ENCODE results near the gene TGFBI. TPM values are rescaled to one million over a fixed set of nuclear protein-coding genes. Genes with fewer than 3 reads are reported as not detected.
"Not testable (repeated sequence)": the region's sequence is repeated elsewhere in the genome, so short reads cannot be mapped to it uniquely, and the experiment has no call there.

TGFBI gene
- total RNA-seq, 1 donor from 2014 or later, result 2.3 TPM

- Mint-ChIP-seq H3K9me3 (ENCODE audit: low read depth) (no peaks in the 10 kb centered on the region), H3K27me3 (peaks cover 42% of the 10 kb centered on the region), H3K36me3 (ENCODE audit: insufficient read depth) (no peaks in the 10 kb centered on the region), H3K4me3 (ENCODE audit: low read depth) (no peak overlapping the region), H3K27ac (no peak overlapping the region), H3K4me1 (ENCODE audit: low read depth) (no peaks in the 10 kb centered on the region)
- TF ChIP-seq CTCF (IDR thresholded peaks at IDR 0.05; ENCODE audit: unreplicated experiment), result no peak
- no peak for DNase-seq (ENCODE audit: low spot score, unreplicated experiment)
Observed at GRCh38 chr5:136043968-136044610, 15.3 kb downstream of the TGFBI start.

GRCh38 chr5:136045026-136045425 is 16.2 kb downstream of the TGFBI start:
- H3K9me3 Mint-ChIP-seq (ENCODE audit: low read depth); DNase-seq (ENCODE audit: low spot score, unreplicated experiment); H3K4me3 Mint-ChIP-seq (ENCODE audit: low read depth); H3K36me3 Mint-ChIP-seq (ENCODE audit: insufficient read depth); H3K4me1 Mint-ChIP-seq (ENCODE audit: low read depth); H3K27ac Mint-ChIP-seq: not testable (repeated sequence)
- peaks cover 42% of the 10 kb centered on the region for H3K27me3 Mint-ChIP-seq

GRCh38 chr5:136046246-136046645 is 17.5 kb downstream of the TGFBI start:
- Mint-ChIP-seq H3K27ac (no peak overlapping the region), H3K9me3 (ENCODE audit: low read depth) (no peaks in the 10 kb centered on the region), H3K27me3 (peaks cover 34% of the 10 kb centered on the region), H3K4me3 (ENCODE audit: low read depth) (no peak overlapping the region), H3K36me3 (ENCODE audit: insufficient read depth) (no peaks in the 10 kb centered on the region), H3K4me1 (ENCODE audit: low read depth) (no peaks in the 10 kb centered on the region)
- TF ChIP-seq CTCF (IDR thresholded peaks at IDR 0.05; ENCODE audit: unreplicated experiment), result no peak
- no peak for DNase-seq (ENCODE audit: low spot score, unreplicated experiment)

GRCh38 chr5:136047858-136048257 is 19.1 kb downstream of the TGFBI start:
- DNase-seq (ENCODE audit: low spot score, unreplicated experiment), result no peak
- TF ChIP-seq CTCF (IDR thresholded peaks at IDR 0.05; ENCODE audit: unreplicated experiment), result no peak
- no peaks in the 10 kb centered on the region for H3K36me3 Mint-ChIP-seq (ENCODE audit: insufficient read depth)
- no peak overlapping the region for H3K27ac Mint-ChIP-seq
- no peaks in the 10 kb centered on the region for H3K4me1 Mint-ChIP-seq (ENCODE audit: low read depth)
- H3K9me3 Mint-ChIP-seq (ENCODE audit: low read depth), result no peaks in the 10 kb centered on the region
- peaks cover 19% of the 10 kb centered on the region for H3K27me3 Mint-ChIP-seq
- no peak overlapping the region for H3K4me3 Mint-ChIP-seq (ENCODE audit: low read depth)

- no peak for DNase-seq (ENCODE audit: low spot score, unreplicated experiment)
- H3K4me3 Mint-ChIP-seq (ENCODE audit: low read depth), result no peak overlapping the region
- no peak for TF ChIP-seq CTCF (IDR thresholded peaks at IDR 0.05; ENCODE audit: unreplicated experiment)
- H3K27me3 Mint-ChIP-seq, result peaks cover 11% of the 10 kb centered on the region
- H3K27ac Mint-ChIP-seq, result no peak overlapping the region
- no peaks in the 10 kb centered on the region for H3K36me3 Mint-ChIP-seq (ENCODE audit: insufficient read depth)
- H3K9me3 Mint-ChIP-seq (ENCODE audit: low read depth), result no peaks in the 10 kb centered on the region
- H3K4me1 Mint-ChIP-seq (ENCODE audit: low read depth), result peaks cover 6% of the 10 kb centered on the region
Observed at GRCh38 chr5:136048966-136049365, 20.2 kb downstream of the TGFBI start.

GRCh38 chr5:136051486-136052220 is 22.9 kb downstream of the TGFBI start:
- no peak for DNase-seq (ENCODE audit: low spot score, unreplicated experiment)
- no peaks in the 10 kb centered on the region for H3K9me3 Mint-ChIP-seq (ENCODE audit: low read depth)
- no peak overlapping the region for H3K4me3 Mint-ChIP-seq (ENCODE audit: low read depth)
- no peaks in the 10 kb centered on the region for H3K36me3 Mint-ChIP-seq (ENCODE audit: insufficient read depth)
- H3K4me1 Mint-ChIP-seq (ENCODE audit: low read depth), result peaks cover 7% of the 10 kb centered on the region
- H3K27ac Mint-ChIP-seq, result no peak overlapping the region
- no peak for TF ChIP-seq CTCF (IDR thresholded peaks at IDR 0.05; ENCODE audit: unreplicated experiment)
- H3K27me3 Mint-ChIP-seq, result peaks cover 16% of the 10 kb centered on the region

All from progenitor cell of endocrine pancreas (in vitro differentiated cells).